Ovary (tissue), 9 donors: Measurements from ENCODE around the gene PANX1. TPM values are rescaled to one million over a fixed set of nuclear protein-coding genes. Genes with fewer than 3 reads are reported as not detected.

Source experiments
- DNase-seq, 5 donors: peaks; one replicate each; pipeline ENCODE4 v3.0.0-alpha.2; 2019 to 2020
- H3K27ac ChIP-seq, 2 donors: fragments of 200-600 bp; one replicate each; pipeline versions ENCODE4 v1.5.1 to v1.8.0; 2019 to 2022
- H3K27me3 ChIP-seq: fragments of 200-600 bp; one replicate; pipeline ENCODE4 v1.8.0; 2022
- H3K36me3 ChIP-seq: fragments of 200-600 bp; sonication (generic); one replicate; pipeline ENCODE4 v1.5.1; 2019
- H3K4me1 ChIP-seq: one replicate; pipeline ENCODE4 v1.8.1; 2013; ENCODE audit warnings: mild to moderate bottlenecking, moderate library complexity; ENCODE audit not compliant: insufficient read depth
- H3K4me3 ChIP-seq: fragments of 200-600 bp; sonication (generic); one replicate; pipeline ENCODE4 v1.5.1; 2017
- H3K9me3 ChIP-seq, 2 donors: fragments of 200-600 bp in 1 of 2; sonication (generic) in 1 of 2; one replicate each; pipeline versions ENCODE4 v1.5.1 to v1.8.1; 2013 to 2019; ENCODE audit warnings: mild to moderate bottlenecking in 1 of 2, moderate library complexity in 1 of 2
- EP300 ChIP-seq: sonication (generic); formaldehyde crosslinking; IDR thresholded peaks from one replicate; pipeline ENCODE4 v1.6.1; 2017; ENCODE audit warnings: antibody characterized with exemption
- POLR2A ChIP-seq: fragments of 450-650 bp; IDR thresholded peaks from one replicate; pipeline ENCODE4 v1.6.1; 2017; ENCODE audit warnings: antibody characterized with exemption, mild to moderate bottlenecking, moderate library complexity
- WGBS, 3 donors: extraction: QIAGEN DNeasy Blood & Tissue Kit in 1 of 3; methylation state at CpG; one replicate each; pipeline versions ENCODE4 v1.1.5 to v1.1.7; 2013 to 2017; 5-methylcytosine and 5-hydroxymethylcytosine counted together
- intact Hi-C, 4 donors: fragments of 100-400 bp; cut with DNase I; formaldehyde crosslinking; loops; one replicate each; pipeline versions ENCODE4 v1.11.0 to v1.15.1; 2022 to 2023
- polyA plus RNA-seq, 2 donors: library from polyadenylated mRNA; stranded (reverse); fragments of 200-250 nt in 1 of 2; fragments of 350-450 nt in 1 of 2; fragmentation: Illumina TruSeq in 1 of 2; extraction: RNeasy Lipid Tissue Mini Kit (QIAGEN cat#74804) in 1 of 2; gene quantifications; one replicate each; pipeline ENCODE4 v1.2.3, GENCODE V29; 2013 to 2014
- total RNA-seq, 7 donors: library from RNA; depleted of rRNA in 2 of 7; stranded (reverse); fragments of >200 nt in 2 of 7; fragmentation: NEBNext Ultra II Directional in 3 of 7; extraction: Animal tissue kit (Norgen Biotek cat#: 25700) in 3 of 7; gene quantifications; one replicate each; pipeline versions ENCODE4 v1.1.0 to v1.2.4, GENCODE V29; 2016 to 2023
- TF ChIP-seq, protein P1 (sequence below), 3 donors: fragments of 450-650 bp in 2 of 3; fragments of 200-600 bp in 1 of 3; IDR thresholded peaks; one replicate each; pipeline versions ENCODE4 v1.5.1 to v1.8.0; 2016 to 2022; ENCODE audit warnings: antibody characterized with exemption in 3 of 3, mild to moderate bottlenecking in 1 of 3
- donor health status: DM: no; HTN: no; CAD: no; lungs with moderate emphysema.
- donor health status: DM: no; HTN: no; CAD: no.
- donor health status: Bipolar disorder and iron deficiency.
- donor health status: DM: yes; HTN: yes; CAD: no.
- donor health status: DM: no; HTN: no; CAD: no.
- donor health status: DM: yes; HTN: yes; CAD: no.

PANX1 gene
- total and polyA plus RNA-seq, 9 donors, result 4.9 to 37.9 (median 12.7) TPM

DNA sequence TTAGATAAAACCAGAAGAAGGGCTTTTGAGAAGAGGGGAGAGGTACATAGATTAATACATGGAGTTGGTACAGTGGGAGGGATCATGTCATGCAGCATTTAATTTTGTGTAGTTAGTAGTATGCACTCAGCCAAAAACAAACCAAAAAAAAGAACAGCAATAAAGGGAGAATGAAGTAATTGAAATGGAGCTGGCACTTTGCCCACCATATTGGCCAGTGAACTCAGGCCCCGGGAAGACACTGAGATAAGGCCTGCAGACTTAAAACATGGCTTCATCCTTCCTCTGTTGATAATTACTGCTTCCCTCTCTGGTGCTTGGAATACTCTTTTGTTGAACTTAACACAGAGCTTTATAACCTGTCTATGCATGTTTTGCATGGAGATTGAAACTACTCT is 3.1 kb downstream of the PANX1 start:
- DNase-seq, result peak in 3 of 5 donors; percentile 27 to 59 (median 51)

DNA sequence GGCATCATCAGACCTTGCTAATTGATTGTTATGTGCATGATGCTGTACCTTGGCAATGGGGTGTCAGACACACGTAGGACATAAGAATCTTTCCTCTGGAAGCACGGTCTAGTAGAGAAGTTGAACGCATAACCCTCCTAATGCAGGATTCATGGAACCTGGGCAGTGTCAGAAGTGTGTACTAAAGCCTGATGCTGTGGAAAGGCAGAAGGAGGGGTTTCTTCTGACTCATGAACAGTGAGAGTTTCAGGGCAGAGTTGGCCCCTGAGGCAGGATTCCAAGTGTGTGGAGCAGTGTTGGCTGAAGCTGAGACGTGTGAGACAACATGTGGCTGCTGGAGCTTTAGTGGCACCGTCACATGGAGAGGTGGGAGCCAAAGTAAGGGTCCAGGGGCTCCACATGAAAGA is 3.5 kb downstream of the PANX1 start:
- Histone ChIP-seq H3K4me1 (peaks cover 23% of the 10 kb centered on the region), H3K27me3 (no peaks in the 10 kb centered on the region), H3K27ac (no peak overlapping the region), H3K9me3 (no peaks in the 10 kb centered on the region), H3K4me3 (no peak overlapping the region), H3K36me3 (no peaks in the 10 kb centered on the region)
- TF ChIP-seq EP300 (no peak), POLR2A (no peak)
- TF ChIP-seq, protein P1, sequence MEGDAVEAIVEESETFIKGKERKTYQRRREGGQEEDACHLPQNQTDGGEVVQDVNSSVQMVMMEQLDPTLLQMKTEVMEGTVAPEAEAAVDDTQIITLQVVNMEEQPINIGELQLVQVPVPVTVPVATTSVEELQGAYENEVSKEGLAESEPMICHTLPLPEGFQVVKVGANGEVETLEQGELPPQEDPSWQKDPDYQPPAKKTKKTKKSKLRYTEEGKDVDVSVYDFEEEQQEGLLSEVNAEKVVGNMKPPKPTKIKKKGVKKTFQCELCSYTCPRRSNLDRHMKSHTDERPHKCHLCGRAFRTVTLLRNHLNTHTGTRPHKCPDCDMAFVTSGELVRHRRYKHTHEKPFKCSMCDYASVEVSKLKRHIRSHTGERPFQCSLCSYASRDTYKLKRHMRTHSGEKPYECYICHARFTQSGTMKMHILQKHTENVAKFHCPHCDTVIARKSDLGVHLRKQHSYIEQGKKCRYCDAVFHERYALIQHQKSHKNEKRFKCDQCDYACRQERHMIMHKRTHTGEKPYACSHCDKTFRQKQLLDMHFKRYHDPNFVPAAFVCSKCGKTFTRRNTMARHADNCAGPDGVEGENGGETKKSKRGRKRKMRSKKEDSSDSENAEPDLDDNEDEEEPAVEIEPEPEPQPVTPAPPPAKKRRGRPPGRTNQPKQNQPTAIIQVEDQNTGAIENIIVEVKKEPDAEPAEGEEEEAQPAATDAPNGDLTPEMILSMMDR (IDR thresholded peaks at IDR 0.05), result no peak
- intact Hi-C loops, result no loop called here
- 48 to 56% (median 56%) methylated on average over 5 of the region's 5 CpGs for WGBS, 3 donors
- peak in 3 of 5 donors; percentile 31 to 56 (median 51) for DNase-seq

More for the DNA sequence above, 3.1 kb downstream of the PANX1 start:
- WGBS, 3 donors, result 0 to 5% (median 2%) methylated on average over 1 of the region's 1 CpG
- Histone ChIP-seq H3K27me3 (no peaks in the 10 kb centered on the region), H3K4me1 (peaks cover 23% of the 10 kb centered on the region), H3K4me3 (no peak overlapping the region), H3K27ac (peak overlapping the region in 1 of 2 donors; percentile 48), H3K9me3 (no peaks in the 10 kb centered on the region), H3K36me3 (no peaks in the 10 kb centered on the region)
- intact Hi-C loops, result no loop called here
- TF ChIP-seq, protein P1 (IDR thresholded peaks at IDR 0.05), result no peak
- no peak for TF ChIP-seq POLR2A
- no peak for TF ChIP-seq EP300

DNA sequence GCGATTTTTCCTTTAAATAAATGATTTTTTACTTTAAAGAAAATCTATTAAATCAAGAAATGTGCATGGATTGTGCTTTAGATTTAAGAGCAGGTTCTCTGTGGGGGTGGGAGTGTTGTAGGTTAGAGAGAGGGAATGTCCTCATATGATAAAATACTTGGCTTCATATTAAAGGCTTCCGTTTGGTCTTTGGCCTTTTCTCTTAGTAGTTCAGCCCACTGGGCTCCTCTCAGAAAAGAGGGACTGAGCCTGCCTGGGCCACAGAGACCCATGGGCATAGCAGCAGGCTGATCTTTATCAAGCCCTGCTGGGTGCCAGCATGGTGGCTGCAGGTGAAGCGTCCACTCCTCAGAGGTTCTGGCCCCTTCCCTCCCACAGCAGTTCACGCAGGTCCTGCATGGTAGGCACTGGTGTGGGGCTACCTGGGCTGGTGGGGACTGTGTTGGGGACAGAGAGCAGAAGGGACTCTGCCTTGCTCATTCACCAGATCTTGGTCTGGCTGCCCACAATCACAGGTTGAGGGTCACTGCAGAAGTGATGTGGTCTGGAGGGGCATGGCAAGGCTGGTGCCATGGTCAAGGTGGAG is 4.3 kb downstream of the PANX1 start:
- intact Hi-C loops, result no loop called here
- H3K27me3 ChIP-seq, result no peaks in the 10 kb centered on the region
- H3K4me1 ChIP-seq, result peaks cover 23% of the 10 kb centered on the region
- 87 to 92% (median 91%) methylated on average over 4 of the region's 4 CpGs for WGBS, 3 donors
- TF ChIP-seq, protein P1 (IDR thresholded peaks at IDR 0.05), result no peak
- TF ChIP-seq POLR2A (no peak), EP300 (no peak)
- no peak overlapping the region for H3K27ac ChIP-seq
- H3K36me3 ChIP-seq, result no peaks in the 10 kb centered on the region
- no peak for DNase-seq
- H3K9me3 ChIP-seq, result no peaks in the 10 kb centered on the region
- no peak overlapping the region for H3K4me3 ChIP-seq

DNA sequence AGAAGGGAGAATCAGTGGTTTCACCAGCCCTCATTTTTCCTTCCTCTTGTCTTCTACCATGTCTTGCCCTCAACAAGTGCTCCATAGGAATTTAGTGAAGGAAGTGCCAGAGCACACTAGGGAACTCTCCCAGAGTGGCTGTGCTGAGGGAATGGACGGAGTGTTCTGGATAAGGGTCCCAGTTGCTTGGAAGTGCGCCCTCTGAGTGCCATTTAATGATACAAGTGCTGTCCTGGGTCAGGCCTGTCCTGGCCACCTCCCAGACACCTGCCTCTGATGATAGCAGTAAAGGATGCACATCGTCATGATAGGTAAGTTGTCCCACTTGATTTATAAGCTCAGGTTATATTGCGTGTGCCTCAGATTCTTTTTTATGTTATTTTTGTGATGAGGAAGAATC is 5.1 kb downstream of the PANX1 start:
- no peaks in the 10 kb centered on the region for H3K9me3 ChIP-seq
- 85 to 91% (median 88%) methylated on average over 4 of the region's 4 CpGs for WGBS, 3 donors
- H3K4me1 ChIP-seq, result peaks cover 23% of the 10 kb centered on the region
- H3K4me3 ChIP-seq, result no peak overlapping the region
- no peak for DNase-seq
- no peak overlapping the region for H3K27ac ChIP-seq
- no peaks in the 10 kb centered on the region for H3K27me3 ChIP-seq
- intact Hi-C loops, result no loop called here
- TF ChIP-seq EP300 (no peak), POLR2A (no peak)
- TF ChIP-seq, protein P1 (IDR thresholded peaks at IDR 0.05), result no peak
- no peaks in the 10 kb centered on the region for H3K36me3 ChIP-seq
